A549 (cell line): Measurements from ENCODE around the gene REG3A. TPM values are rescaled to one million over a fixed set of nuclear protein-coding genes. Genes with fewer than 3 reads are reported as not detected.

Source experiments
- ATAC-seq, 2 experiments: fragments of 200-7000 bp in 1 of 2; fragments of >200 bp in 1 of 2; cut with Nextera tagmentation in 1 of 2; cut with Tn5 transposase in 1 of 2; 3 replicates each; pipeline versions ENCODE4 v1.8.0 to v1.9.1; 2018 to 2020; ENCODE audit warnings: mild to moderate bottlenecking in 1 of 2, moderate library complexity in 1 of 2
- CTCF ChIA-PET: fragments of 300-600 bp; sonication (Branson Sonifier 250); formaldehyde crosslinking; extraction: SDS; loops from one replicate; lab custom pipeline; 2021; ENCODE audit warnings: antibody characterized with exemption, inconsistent platforms; lab: Yijun Ruan, JAX
- POLR2A ChIA-PET: fragments of 350-600 bp; formaldehyde crosslinking; extraction: SDS; loops from one replicate; lab custom pipeline; 2021; ENCODE audit warnings: antibody characterized with exemption, inconsistent platforms; lab: Yijun Ruan, JAX
- DNase-seq, 2 experiments: peaks; one replicate each; pipeline versions ENCODE4 v3.0.0 to v3.0.0-alpha.2; 2011 to 2016; ENCODE audit warnings: low read depth in 1 of 2, low spot score in 1 of 2
- FAIRE-seq: peaks from 2 replicates; lab custom pipeline; 2011; peaks lifted over from hg19 to GRCh38; lab: Jason Lieb, UNC
- H3K27ac ChIP-seq, 2 experiments: fragments of >200 bp; sonication (Bioruptor Twin); formaldehyde crosslinking; 3 replicates each; pipeline ENCODE4 v1.5.1; 2016 to 2017
- H3K4me1 ChIP-seq: fragments of >200 bp; sonication (Bioruptor Twin); formaldehyde crosslinking; 3 replicates; pipeline ENCODE4 v1.6.1; 2016
- H3K4me2 ChIP-seq: fragments of >200 bp; sonication (Bioruptor Twin); formaldehyde crosslinking; 3 replicates; pipeline ENCODE4 v1.6.1; 2016
- H3K4me3 ChIP-seq: fragments of >200 bp; sonication (Bioruptor Twin); formaldehyde crosslinking; 3 replicates; pipeline ENCODE4 v1.5.1; 2016
- H3K9me3 ChIP-seq: fragments of >200 bp; sonication (Bioruptor Twin); formaldehyde crosslinking; 3 replicates; pipeline ENCODE4 v1.6.1; 2016
- EHF ChIP-seq: fragments of 250-450 bp; sonication (Bioruptor Pico); IDR thresholded peaks from 2 replicates; pipeline ENCODE4 v1.5.0; 2020; ENCODE audit warnings: mild to moderate bottlenecking
- ESRRA ChIP-seq: fragments of 150-350 bp; IDR thresholded peaks from 2 replicates; pipeline ENCODE4 v1.6.1; 2014; ENCODE audit warnings: mild to moderate bottlenecking, low read length, borderline replicate concordance
- FOSB ChIP-seq: fragments of 250-450 bp; sonication (Bioruptor Pico); IDR thresholded peaks from 2 replicates; pipeline ENCODE4 v1.5.0; 2020; ENCODE audit warnings: mild to moderate bottlenecking, moderate library complexity
- FOSL2 ChIP-seq, 2 experiments: fragments of 450-650 bp in 1 of 2; fragments of >200 bp in 1 of 2; sonication (Bioruptor Twin) in 1 of 2; formaldehyde crosslinking; IDR thresholded peaks; 2 replicates each; pipeline versions ENCODE4 v1.5.0 to v1.6.1; 2016 to 2020; ENCODE audit warnings: mild to moderate bottlenecking in 1 of 2, moderate library complexity in 1 of 2
- FOXS1 ChIP-seq: fragments of 250-450 bp; sonication (Bioruptor Pico); IDR thresholded peaks from 2 replicates; pipeline ENCODE4 v1.5.0; 2020; ENCODE audit warnings: mild to moderate bottlenecking, moderate library complexity
- KDM1A ChIP-seq: fragments of 200-600 bp; sonication (generic); IDR thresholded peaks from 2 replicates; pipeline ENCODE4 v1.6.1; 2016; ENCODE audit warnings: low read depth, mild to moderate bottlenecking
- MAFK ChIP-seq: fragments of 450-650 bp; IDR thresholded peaks from 2 replicates; pipeline ENCODE4 v1.6.1; 2014; ENCODE audit not compliant: partially characterized antibody
- MYC ChIP-seq: IDR thresholded peaks from 2 replicates; pipeline ENCODE4 v1.6.1; 2012; ENCODE audit warnings: mild to moderate bottlenecking, inconsistent platforms, low read length, improper control_type of control experiment, borderline replicate concordance
- NFE2L2 ChIP-seq: fragments of 150-350 bp; conservative IDR thresholded peaks from 2 replicates; pipeline ENCODE4 v1.6.1; 2014; ENCODE audit warnings: low read length
- NPAS2 ChIP-seq: fragments of 250-450 bp; sonication (Bioruptor Pico); IDR thresholded peaks from 2 replicates; pipeline ENCODE4 v1.8.0; 2022; ENCODE audit warnings: mild to moderate bottlenecking, moderate library complexity, borderline replicate concordance
- NR3C1 ChIP-seq: fragments of >200 bp; sonication (Bioruptor Twin); formaldehyde crosslinking; IDR thresholded peaks from 3 replicates; pipeline ENCODE4 v1.6.1; 2017
- RARB ChIP-seq: fragments of 250-450 bp; sonication (Bioruptor Pico); IDR thresholded peaks from 2 replicates; pipeline ENCODE4 v1.8.0; 2021; ENCODE audit warnings: mild to moderate bottlenecking, moderate library complexity
- RCOR1 ChIP-seq: fragments of 150-350 bp; IDR thresholded peaks from 2 replicates; pipeline ENCODE4 v1.6.1; 2014; ENCODE audit warnings: antibody characterized with exemption, low read length, low read depth
- SREBF2 ChIP-seq: fragments of 450-650 bp; IDR thresholded peaks from 2 replicates; pipeline ENCODE4 v1.6.1; 2014; ENCODE audit warnings: mild to moderate bottlenecking, moderate library complexity
- TFCP2L1 ChIP-seq: fragments of 250-450 bp; sonication (Bioruptor Pico); IDR thresholded peaks from 2 replicates; pipeline ENCODE4 v1.5.0; 2021; ENCODE audit warnings: mild to moderate bottlenecking
- ZC3H11A ChIP-seq: fragments of 450-650 bp; IDR thresholded peaks from 2 replicates; pipeline ENCODE4 v1.6.1; 2014; ENCODE audit warnings: antibody characterized with exemption, mild to moderate bottlenecking
- ZFP36 ChIP-seq: fragments of 450-650 bp; IDR thresholded peaks from 2 replicates; pipeline ENCODE4 v1.6.1; 2014; ENCODE audit warnings: borderline replicate concordance; ENCODE audit not compliant: partially characterized antibody
- WGBS: methylation state at CpG from one replicate; pipeline ENCODE4 v1.1.6; 2017; ENCODE audit errors: missing lambda C conversion rate; 5-methylcytosine and 5-hydroxymethylcytosine counted together
- polyA plus RNA-seq, 4 experiments: library from polyadenylated mRNA; depleted of rRNA in 3 of 4; stranded (reverse); fragments of >200 nt; fragmentation: RNase III in 1 of 4; extraction: RNeasy Plus Mini Kit Qiagen cat#74134 plus additional on column Dnase treatment in 1 of 4; gene quantifications; 2 replicates in 3 of 4; 3 replicates in 1 of 4; pipeline ENCODE4 v1.2.3, GENCODE V29; 2011 to 2017
- TF ChIP-seq, protein P1 (sequence below): IDR thresholded peaks from 2 replicates; pipeline ENCODE4 v1.6.1; 2012
- TF ChIP-seq, protein P2 (sequence below): fragments of >200 bp; sonication (Bioruptor Twin); formaldehyde crosslinking; IDR thresholded peaks from 3 replicates; pipeline ENCODE4 v1.5.1; 2016
- TF ChIP-seq, protein P3 (sequence below): IDR thresholded peaks from 2 replicates; pipeline ENCODE4 v1.6.1; 2012; ENCODE audit warnings: low read depth, borderline replicate concordance

The REG3A gene
- polyA plus RNA-seq, 2 of the 4 experiments (the other 2 are of a cell fraction): not detected

DNA sequence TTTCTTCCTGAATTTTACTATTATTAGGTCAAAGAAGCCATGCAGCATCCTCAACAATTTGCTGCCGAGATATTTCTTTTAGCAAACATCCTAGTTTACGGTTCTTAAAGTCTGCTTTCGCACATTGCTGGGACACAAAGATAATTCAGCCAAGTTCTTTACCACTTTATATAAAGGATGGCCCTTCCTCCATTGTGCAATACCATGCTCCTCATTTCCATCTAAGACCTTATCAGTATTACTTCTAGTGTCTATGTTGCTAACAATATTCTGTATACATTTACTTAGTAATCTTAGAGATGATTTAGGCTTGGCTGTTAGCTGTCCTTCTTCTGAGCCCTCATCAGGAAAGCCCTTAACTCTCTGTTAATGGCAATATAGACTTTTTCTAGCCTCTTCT is 47.3 kb downstream of the REG3A start:
- no peak for TF ChIP-seq ZFP36
- no peak for TF ChIP-seq FOSB
- no peak for TF ChIP-seq MYC
- TF ChIP-seq NR3C1: no peak
- TF ChIP-seq TFCP2L1 (CRISPR knock-in tag): no peak
- no peak for TF ChIP-seq ZC3H11A
- TF ChIP-seq, protein P1, sequence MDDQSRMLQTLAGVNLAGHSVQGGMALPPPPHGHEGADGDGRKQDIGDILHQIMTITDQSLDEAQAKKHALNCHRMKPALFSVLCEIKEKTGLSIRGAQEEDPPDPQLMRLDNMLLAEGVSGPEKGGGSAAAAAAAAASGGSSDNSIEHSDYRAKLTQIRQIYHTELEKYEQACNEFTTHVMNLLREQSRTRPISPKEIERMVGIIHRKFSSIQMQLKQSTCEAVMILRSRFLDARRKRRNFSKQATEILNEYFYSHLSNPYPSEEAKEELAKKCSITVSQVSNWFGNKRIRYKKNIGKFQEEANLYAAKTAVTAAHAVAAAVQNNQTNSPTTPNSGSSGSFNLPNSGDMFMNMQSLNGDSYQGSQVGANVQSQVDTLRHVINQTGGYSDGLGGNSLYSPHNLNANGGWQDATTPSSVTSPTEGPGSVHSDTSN: no peak
- TF ChIP-seq MAFK: no peak
- no peak for TF ChIP-seq FOXS1 (CRISPR knock-in tag)
- TF ChIP-seq, protein P2, sequence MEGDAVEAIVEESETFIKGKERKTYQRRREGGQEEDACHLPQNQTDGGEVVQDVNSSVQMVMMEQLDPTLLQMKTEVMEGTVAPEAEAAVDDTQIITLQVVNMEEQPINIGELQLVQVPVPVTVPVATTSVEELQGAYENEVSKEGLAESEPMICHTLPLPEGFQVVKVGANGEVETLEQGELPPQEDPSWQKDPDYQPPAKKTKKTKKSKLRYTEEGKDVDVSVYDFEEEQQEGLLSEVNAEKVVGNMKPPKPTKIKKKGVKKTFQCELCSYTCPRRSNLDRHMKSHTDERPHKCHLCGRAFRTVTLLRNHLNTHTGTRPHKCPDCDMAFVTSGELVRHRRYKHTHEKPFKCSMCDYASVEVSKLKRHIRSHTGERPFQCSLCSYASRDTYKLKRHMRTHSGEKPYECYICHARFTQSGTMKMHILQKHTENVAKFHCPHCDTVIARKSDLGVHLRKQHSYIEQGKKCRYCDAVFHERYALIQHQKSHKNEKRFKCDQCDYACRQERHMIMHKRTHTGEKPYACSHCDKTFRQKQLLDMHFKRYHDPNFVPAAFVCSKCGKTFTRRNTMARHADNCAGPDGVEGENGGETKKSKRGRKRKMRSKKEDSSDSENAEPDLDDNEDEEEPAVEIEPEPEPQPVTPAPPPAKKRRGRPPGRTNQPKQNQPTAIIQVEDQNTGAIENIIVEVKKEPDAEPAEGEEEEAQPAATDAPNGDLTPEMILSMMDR: no peak
- no peak for TF ChIP-seq KDM1A
- TF ChIP-seq FOSL2 (IDR thresholded peaks at IDR 0.05): no peak
- no peak for TF ChIP-seq FOSL2 (CRISPR knock-in tag; IDR thresholded peaks at IDR 0.05)
- TF ChIP-seq ESRRA: no peak
- TF ChIP-seq NFE2L2: no peak
- TF ChIP-seq EHF (CRISPR knock-in tag): no peak
- no peak for TF ChIP-seq SREBF2
- TF ChIP-seq RCOR1: no peak
- TF ChIP-seq NPAS2: no peak
- TF ChIP-seq, protein P3, sequence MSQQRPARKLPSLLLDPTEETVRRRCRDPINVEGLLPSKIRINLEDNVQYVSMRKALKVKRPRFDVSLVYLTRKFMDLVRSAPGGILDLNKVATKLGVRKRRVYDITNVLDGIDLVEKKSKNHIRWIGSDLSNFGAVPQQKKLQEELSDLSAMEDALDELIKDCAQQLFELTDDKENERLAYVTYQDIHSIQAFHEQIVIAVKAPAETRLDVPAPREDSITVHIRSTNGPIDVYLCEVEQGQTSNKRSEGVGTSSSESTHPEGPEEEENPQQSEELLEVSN: no peak
- no peak for TF ChIP-seq RARB (CRISPR knock-in tag)
- TF ChIP-seq, all 56 proteins: peak for 0

More for the DNA sequence above, 47.3 kb downstream of the REG3A start:
- no peak for FAIRE-seq
- H3K4me1 ChIP-seq: no peaks in the 10 kb centered on the region
- 27% methylated on average over 3 of the region's 3 CpGs for WGBS
- H3K27ac ChIP-seq: no peak overlapping the region
- no peak for ATAC-seq
- CTCF ChIA-PET: no interaction called here
- H3K9me3 ChIP-seq: peaks cover 3% of the 10 kb centered on the region; the same call in 1 of the 3 replicates
- no peak overlapping the region for H3K4me3 ChIP-seq
- POLR2A ChIA-PET: no interaction called here
- no peak overlapping the region for H3K4me2 ChIP-seq
- DNase-seq: no peak

Other genes starting within 250 kb of the REG3A start
- not detected in 2 replicates for gene REG3G, start 134.1 kb downstream of the REG3A start, polyA plus RNA-seq (2011; rRNA removed)
- not detected in 3 replicates for gene REG3G, start 134.1 kb downstream of the REG3A start, polyA plus RNA-seq (2017; fragmentation: RNase III; extraction: RNeasy Plus Mini Kit Qiagen cat#74134 plus additional on column Dnase treatment)
- gene REG1B, start 71.8 kb downstream of the REG3A start, polyA plus RNA-seq (2011; rRNA removed): not detected in 2 replicates
- gene REG1B, start 71.8 kb downstream of the REG3A start, polyA plus RNA-seq (2017; fragmentation: RNase III; extraction: RNeasy Plus Mini Kit Qiagen cat#74134 plus additional on column Dnase treatment): not detected in 3 replicates
- 0.21 TPM in 1 of 2 replicates, not detected in the other for gene REG1A, start 39.3 kb downstream of the REG3A start, polyA plus RNA-seq (2011; rRNA removed)
- gene REG1A, start 39.3 kb downstream of the REG3A start, polyA plus RNA-seq (2017; fragmentation: RNase III; extraction: RNeasy Plus Mini Kit Qiagen cat#74134 plus additional on column Dnase treatment): not detected in 3 replicates